Measurements from ENCODE around the gene FILIP1. TPM values are rescaled to one million over a fixed set of nuclear protein-coding genes. Genes with fewer than 3 reads are reported as not detected.
"Not testable (repeated sequence)": the region's sequence is repeated elsewhere in the genome, so short reads cannot be mapped to it uniquely, and the experiment has no call there.

Gene FILIP1
- total RNA-seq, 1 experiment from 2014 or later, result not detected

GRCh38 chr6:75458895-75459294, 34.7 kb downstream of the FILIP1 start:
- DNase-seq (ENCODE audit: low read depth), result no peak

GRCh38 chr6:75450903-75451302, 42.7 kb downstream of the FILIP1 start:
- DNase-seq (ENCODE audit: low read depth), result no peak

- no peak for DNase-seq (ENCODE audit: low read depth)
These were observed 43.9 kb downstream of the FILIP1 start for GRCh38 chr6:75449630-75450206.

GRCh38 chr6:75446241-75446880, 47.2 kb downstream of the FILIP1 start:
- DNase-seq (ENCODE audit: low read depth), result no peak

GRCh38 chr6:75445738-75446137, 47.9 kb downstream of the FILIP1 start:
- no peak for DNase-seq (ENCODE audit: low read depth)

- no peak for DNase-seq (ENCODE audit: low read depth)
These were observed 48.7 kb downstream of the FILIP1 start for GRCh38 chr6:75444899-75445298.

- DNase-seq (ENCODE audit: low read depth), result not testable (repeated sequence)
These were observed 51.7 kb downstream of the FILIP1 start for GRCh38 chr6:75441883-75442282.

GRCh38 chr6:75441479-75441878, 52.1 kb downstream of the FILIP1 start:
- not testable (repeated sequence) for DNase-seq (ENCODE audit: low read depth)

- no peak for DNase-seq (ENCODE audit: low read depth)
These were observed 55.0 kb downstream of the FILIP1 start for GRCh38 chr6:75438442-75439116.

- DNase-seq (ENCODE audit: low read depth), result no peak
These were observed 55.6 kb downstream of the FILIP1 start for GRCh38 chr6:75438013-75438431.

GRCh38 chr6:75437421-75437891, 56.1 kb downstream of the FILIP1 start:
- DNase-seq (ENCODE audit: low read depth), result no peak

GRCh38 chr6:75436869-75437268, 56.7 kb downstream of the FILIP1 start:
- no peak for DNase-seq (ENCODE audit: low read depth)

- DNase-seq (ENCODE audit: low read depth), result not testable (repeated sequence)
These were observed 60.8 kb downstream of the FILIP1 start for GRCh38 chr6:75432809-75433208.

- DNase-seq (ENCODE audit: low read depth), result no peak
These were observed 62.2 kb downstream of the FILIP1 start for GRCh38 chr6:75431379-75431778.

GRCh38 chr6:75430631-75431325, 62.8 kb downstream of the FILIP1 start:
- DNase-seq (ENCODE audit: low read depth), result no peak

- no peak for DNase-seq (ENCODE audit: low read depth)
These were observed 64.4 kb downstream of the FILIP1 start for GRCh38 chr6:75429061-75429703.

GRCh38 chr6:75428204-75428603, 65.4 kb downstream of the FILIP1 start:
- DNase-seq (ENCODE audit: low read depth), result no peak

- no peak for DNase-seq (ENCODE audit: low read depth)
These were observed 66.3 kb downstream of the FILIP1 start for GRCh38 chr6:75427329-75427728.

GRCh38 chr6:75424618-75425548, 68.7 kb downstream of the FILIP1 start:
- no peak for DNase-seq (ENCODE audit: low read depth)

- no peak for DNase-seq (ENCODE audit: low read depth)
These were observed 70.2 kb downstream of the FILIP1 start for GRCh38 chr6:75423386-75423785.

Data from RPMI7951 (cell line).